C4-2B (cell line): ENCODE measurements around the gene ARMC9.

ENCODE experiments used
- CTCF ChIP-seq: fragments of 450-650 bp; conservative IDR thresholded peaks from 2 replicates; pipeline ENCODE4 v1.5.1; 2017; ENCODE audit warnings: mild to moderate bottlenecking
- ZFX ChIP-seq: fragments of 450-650 bp; IDR thresholded peaks from 2 replicates; pipeline ENCODE4 v1.6.1; 2017

- TF ChIP-seq CTCF (no peak; the same call in 1 of the 2 replicates), ZFX (no peak)
These were observed 214.2 kb downstream of the ARMC9 start for GRCh38 chr2:231412618-231412963.
